ENCODE data around the gene IL6.
"Not testable (repeated sequence)": the region's sequence is repeated elsewhere in the genome, so short reads cannot be mapped to it uniquely, and the experiment has no call there.

IL6 gene
- total RNA-seq = 0.05 to 2,679 (median 3.3) reads per million in 17 experiments

DNA sequence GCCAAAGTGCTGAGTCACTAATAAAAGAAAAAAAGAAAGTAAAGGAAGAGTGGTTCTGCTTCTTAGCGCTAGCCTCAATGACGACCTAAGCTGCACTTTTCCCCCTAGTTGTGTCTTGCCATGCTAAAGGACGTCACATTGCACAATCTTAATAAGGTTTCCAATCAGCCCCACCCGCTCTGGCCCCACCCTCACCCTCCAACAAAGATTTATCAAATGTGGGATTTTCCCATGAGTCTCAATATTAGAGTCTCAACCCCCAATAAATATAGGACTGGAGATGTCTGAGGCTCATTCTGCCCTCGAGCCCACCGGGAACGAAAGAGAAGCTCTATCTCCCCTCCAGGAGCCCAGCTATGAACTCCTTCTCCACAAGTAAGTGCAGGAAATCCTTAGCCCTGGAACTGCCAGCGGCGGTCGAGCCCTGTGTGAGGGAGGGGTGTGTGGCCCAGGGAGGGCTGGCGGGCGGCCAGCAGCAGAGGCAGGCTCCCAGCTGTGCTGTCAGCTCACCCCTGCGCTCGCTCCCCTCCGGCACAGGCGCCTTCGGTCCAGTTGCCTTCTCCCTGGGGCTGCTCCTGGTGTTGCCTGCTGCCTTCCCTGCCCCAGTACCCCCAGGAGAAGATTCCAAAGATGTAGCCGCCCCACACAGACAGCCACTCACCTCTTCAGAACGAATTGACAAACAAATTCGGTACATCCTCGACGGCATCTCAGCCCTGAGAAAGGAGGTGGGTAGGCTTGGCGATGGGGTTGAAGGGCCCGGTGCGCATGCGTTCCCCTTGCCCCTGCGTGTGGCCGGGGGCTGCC lies at the start of gene IL6:
TSS of gene IL6 (plus strand) at position 294 of the 807 bp plus-strand sequence. CDS start at position 357, 63 bp downstream.
- DNase-seq = peak; percentile 52 to 72 (median 68)

- DNase-seq = not testable (repeated sequence)
Measured at GRCh38 chr7:22677263-22677662, 49.7 kb upstream of the IL6 start.

- DNase-seq = peak in 3 of 4 experiments; percentile 4 to 63 (median 54)
Measured at GRCh38 chr7:22677680-22678079, 49.3 kb upstream of the IL6 start.

GRCh38 chr7:22680482-22680911 lies 46.5 kb upstream of the IL6 start:
- no peak for DNase-seq

- DNase-seq = no peak
Measured at GRCh38 chr7:22681312-22681711, 45.7 kb upstream of the IL6 start.

- DNase-seq = no peak
Measured at GRCh38 chr7:22681852-22682657, 44.9 kb upstream of the IL6 start.

DNA sequence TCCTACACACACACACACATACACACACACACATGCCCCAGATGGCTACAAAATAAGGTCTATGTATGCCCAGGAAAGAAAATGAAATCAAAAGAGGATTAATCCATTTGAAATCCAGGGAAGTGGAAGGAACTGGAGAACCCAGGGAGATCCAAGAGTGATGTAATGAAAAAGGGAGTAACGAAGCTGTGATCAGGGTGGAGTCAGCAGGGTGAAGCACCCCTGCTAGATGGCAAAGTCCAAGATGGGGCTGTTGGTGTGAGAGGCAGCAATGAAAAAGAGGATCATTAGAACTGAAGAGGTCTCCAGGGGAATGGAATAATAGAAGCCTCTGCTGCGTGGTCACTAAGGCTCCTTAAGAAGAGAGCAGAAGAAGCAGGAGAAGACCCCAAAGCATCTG lies 43.6 kb upstream of the IL6 start:
- no peak for DNase-seq

GRCh38 chr7:22686620-22687019 lies 40.4 kb upstream of the IL6 start:
- DNase-seq = peak; percentile 19 to 67 (median 37)

DNA sequence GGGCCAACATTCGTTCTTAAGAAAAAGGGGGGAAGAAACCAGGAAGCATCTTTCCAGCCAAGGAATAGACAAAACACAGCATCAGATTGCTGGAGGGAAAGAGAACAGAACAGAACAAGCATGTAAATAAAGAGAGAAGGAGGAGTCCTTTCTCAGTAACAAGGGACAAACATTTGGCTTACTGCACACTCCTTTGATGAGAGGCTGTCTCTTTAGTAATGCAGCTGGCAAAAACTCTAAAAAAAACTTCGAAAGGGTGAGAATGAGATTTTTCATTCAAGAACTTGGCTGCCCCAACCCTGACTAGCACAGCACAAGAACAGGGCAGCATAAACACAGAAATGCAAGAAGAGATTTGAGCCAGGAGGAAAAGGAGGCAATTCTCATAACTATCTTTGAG lies 38.9 kb upstream of the IL6 start:
- no peak for DNase-seq

GRCh38 chr7:22688934-22689333 lies 38.1 kb upstream of the IL6 start:
- DNase-seq = not testable (repeated sequence)

DNA sequence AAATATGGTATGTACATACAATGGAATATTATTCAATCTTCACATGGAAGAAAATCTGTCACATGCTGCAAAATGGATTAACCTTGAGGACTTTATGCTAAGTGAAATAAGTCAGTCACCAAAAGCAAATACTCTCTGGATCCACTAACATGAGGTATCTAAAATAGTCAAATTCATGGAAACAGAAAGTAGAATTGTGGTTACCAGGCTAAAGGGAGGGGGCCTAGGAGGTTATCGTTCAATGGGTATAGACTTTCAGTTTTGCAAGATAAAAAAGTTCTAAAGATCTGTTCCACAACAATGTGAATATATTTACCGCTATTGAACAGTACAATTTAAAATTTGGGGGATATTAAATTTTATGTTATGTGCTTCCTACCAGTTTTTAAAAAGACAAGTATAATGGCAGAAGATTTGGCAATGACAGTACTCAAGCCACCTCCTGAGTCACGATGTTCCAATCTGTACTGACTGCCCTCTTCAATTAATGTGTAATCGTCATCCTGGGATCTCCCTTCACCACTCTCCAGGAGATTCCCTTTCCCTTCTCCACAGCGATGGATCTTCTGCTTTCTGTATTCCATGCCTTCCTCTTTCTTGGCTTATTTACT lies 32.3 kb upstream of the IL6 start:
- peak in 3 of 4 experiments; percentile 6 to 49 (median 35) for DNase-seq

GRCh38 chr7:22695476-22696132 lies 31.4 kb upstream of the IL6 start:
- DNase-seq = no peak

- peak in 1 of 4 experiments; percentile 19 for DNase-seq
Measured at GRCh38 chr7:22696541-22697228, 30.3 kb upstream of the IL6 start.

- DNase-seq = no peak
Measured at GRCh38 chr7:22697322-22697859, 29.6 kb upstream of the IL6 start.

- peak; percentile 50 to 76 (median 70) for DNase-seq
Measured at GRCh38 chr7:22697876-22698606, 29.0 kb upstream of the IL6 start.

DNA sequence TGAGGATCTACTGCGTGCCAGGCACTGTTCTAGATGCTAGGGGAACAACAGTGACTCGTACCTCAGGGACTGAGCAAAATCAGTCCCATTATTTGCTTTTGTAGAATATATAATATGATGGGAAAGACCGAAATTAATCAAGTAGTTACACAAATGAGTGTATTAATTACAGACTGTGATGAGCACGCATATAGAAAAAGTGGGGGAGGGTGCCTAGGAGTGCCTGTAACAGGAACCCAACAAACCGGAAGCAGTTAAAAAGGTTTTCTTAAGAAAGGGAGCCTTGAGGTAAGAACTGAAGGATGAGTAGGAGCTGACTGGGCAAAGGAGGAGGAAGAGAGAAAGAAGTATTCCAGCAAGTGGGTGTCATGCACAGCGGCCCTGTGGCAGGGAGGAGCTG lies 28.2 kb upstream of the IL6 start:
- DNase-seq = peak in 1 of 4 experiments; percentile 25

DNA sequence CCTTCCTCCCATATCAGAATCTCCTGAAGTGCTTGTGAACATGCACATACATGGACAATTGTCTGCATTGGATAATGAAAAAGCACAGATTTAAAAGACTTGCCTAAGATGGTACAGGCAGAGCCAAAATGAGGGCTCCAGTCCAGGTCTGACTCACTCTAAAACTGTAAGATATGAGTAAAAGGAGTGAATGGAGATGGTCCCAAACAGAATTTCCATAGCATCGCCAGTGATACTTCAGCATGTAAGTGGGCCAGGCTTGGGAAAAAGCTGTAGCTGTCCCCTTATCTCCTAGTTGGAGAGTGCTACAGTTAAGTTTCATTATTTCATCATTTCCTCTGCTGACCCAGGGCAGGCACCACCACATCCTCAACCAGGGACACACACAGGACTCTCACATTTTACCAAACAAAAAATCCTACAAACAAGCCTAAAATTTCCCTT lies 26.4 kb upstream of the IL6 start:
- DNase-seq = peak; percentile 36 to 53 (median 52)

- DNase-seq = no peak
Measured at GRCh38 chr7:22702516-22702915, 24.5 kb upstream of the IL6 start.

DNA sequence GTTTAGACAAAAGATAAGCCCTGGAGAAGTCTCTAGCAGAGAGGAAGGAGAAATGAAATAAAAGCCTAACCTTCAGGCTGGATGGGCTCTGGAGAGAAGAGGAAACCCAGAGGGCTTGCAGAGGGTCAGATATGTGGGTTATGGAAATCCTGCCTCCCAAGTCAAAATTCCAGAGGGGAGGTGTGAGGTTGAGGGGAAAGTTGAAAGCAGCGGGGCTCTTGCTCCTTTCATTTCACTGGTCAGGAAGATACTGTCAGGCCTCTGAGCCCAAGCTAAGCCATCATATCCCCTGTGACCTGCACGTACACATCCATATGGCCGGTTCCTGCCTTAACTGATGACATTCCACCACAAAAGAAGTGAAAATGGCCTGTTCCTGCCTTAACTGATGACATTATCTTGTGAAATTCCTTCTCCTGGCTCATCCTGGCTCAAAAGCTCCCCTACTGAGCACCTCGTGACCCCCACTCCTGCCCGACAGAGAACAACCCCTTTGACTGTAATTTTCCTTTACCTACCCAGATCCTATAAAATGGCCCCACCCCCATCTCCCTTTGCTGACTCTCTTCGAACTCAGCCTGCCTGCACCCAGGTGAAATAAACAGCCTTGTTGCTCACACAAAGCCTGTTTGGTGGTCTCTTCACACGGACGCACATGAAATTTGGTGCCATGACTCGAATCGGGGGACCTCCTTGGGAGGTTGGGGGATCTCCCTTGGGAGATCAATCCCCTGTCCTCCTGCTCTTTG lies 23.7 kb upstream of the IL6 start:
- DNase-seq = not testable (repeated sequence)
